SK-N-MC (cell line): ENCODE results near the gene CARF.
A peak's percentile ranks its signal among the peaks of the same experiment; 100 is the strongest.
"Not testable (repeated sequence)": the region's sequence is repeated elsewhere in the genome, so short reads cannot be mapped to it uniquely, and the experiment has no call there.

Experiments used
- DNase-seq: peaks from one replicate; pipeline ENCODE4 v3.0.0-alpha.2; 2011; ENCODE audit warnings: low read depth, low spot score
- H3K27ac ChIP-seq: fragments of 200-600 bp; sonication (generic); 2 replicates; pipeline ENCODE4 v1.5.1; 2016; ENCODE audit warnings: mixed run types
- H3K36me3 ChIP-seq: fragments of 200-600 bp; sonication (generic); 2 replicates; pipeline ENCODE4 v1.6.1; 2017; ENCODE audit warnings: antibody characterized with exemption, low read length, mixed read lengths; ENCODE audit not compliant: insufficient read depth
- H3K4me3 ChIP-seq: fragments of 200-600 bp; sonication (generic); 2 replicates; pipeline ENCODE4 v1.5.1; 2016
- H3K9ac ChIP-seq: fragments of 200-600 bp; sonication (generic); 2 replicates; pipeline ENCODE4 v1.8.0; 2017; ENCODE audit warnings: mixed run types, mixed read lengths; ENCODE audit not compliant: insufficient read length
- H3K9me3 ChIP-seq: fragments of 200-600 bp; sonication (generic); 2 replicates; pipeline ENCODE4 v1.6.1; 2017; ENCODE audit warnings: low read depth, mild to moderate bottlenecking, antibody characterized with exemption, low read length, moderate library complexity, mixed read lengths
- EZH2 ChIP-seq: fragments of 200-600 bp; sonication (generic); IDR thresholded peaks from one replicate; pipeline ENCODE4 v1.6.1; 2017; ENCODE audit warnings: antibody characterized with exemption
- FOXP2 ChIP-seq: optimal IDR thresholded peaks from 2 replicates; pipeline ENCODE3; 2011; ENCODE audit warnings: mild to moderate bottlenecking, moderate library complexity; ENCODE audit not compliant: insufficient read depth; ENCODE audit errors: extremely low read length, control extremely low read depth
- POLR2AphosphoS5 ChIP-seq: IDR thresholded peaks from 2 replicates; pipeline ENCODE4 v1.6.1; 2012; ENCODE audit warnings: mild to moderate bottlenecking, low read depth, low read length, borderline replicate concordance

Gene CARF

DNA sequence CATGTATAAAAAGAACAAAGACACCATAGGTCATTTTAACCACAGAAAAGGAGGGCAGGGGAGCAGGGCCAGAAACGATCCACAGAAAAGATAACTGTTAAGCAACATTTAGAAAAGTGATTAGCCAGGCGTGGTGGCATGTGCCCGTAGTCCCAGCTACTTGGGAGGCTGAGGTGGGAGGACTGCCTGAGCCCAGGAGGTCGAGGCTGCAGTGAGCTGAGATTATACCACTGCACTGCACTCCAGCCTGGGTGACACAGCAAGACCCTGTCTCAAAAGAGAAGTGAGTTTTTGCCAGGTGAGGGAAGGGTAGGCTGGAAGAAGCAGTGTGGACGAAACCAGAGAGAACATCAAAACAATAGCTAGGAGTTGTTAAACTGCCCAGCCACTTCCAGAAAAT, 3.9 kb upstream of the CARF start:
- Histone ChIP-seq H3K27ac (no peak overlapping the region; the same call in 1 of the 2 replicates), H3K9ac (no peak overlapping the region), H3K9me3 (peaks cover 10% of the 10 kb centered on the region; the same call in 1 of the 2 replicates), H3K36me3 (peaks cover 55% of the 10 kb centered on the region), H3K4me3 (no peak overlapping the region)
- no peak for DNase-seq
- TF ChIP-seq POLR2AphosphoS5 (no peak), EZH2 (no peak), FOXP2 (no peak)

DNA sequence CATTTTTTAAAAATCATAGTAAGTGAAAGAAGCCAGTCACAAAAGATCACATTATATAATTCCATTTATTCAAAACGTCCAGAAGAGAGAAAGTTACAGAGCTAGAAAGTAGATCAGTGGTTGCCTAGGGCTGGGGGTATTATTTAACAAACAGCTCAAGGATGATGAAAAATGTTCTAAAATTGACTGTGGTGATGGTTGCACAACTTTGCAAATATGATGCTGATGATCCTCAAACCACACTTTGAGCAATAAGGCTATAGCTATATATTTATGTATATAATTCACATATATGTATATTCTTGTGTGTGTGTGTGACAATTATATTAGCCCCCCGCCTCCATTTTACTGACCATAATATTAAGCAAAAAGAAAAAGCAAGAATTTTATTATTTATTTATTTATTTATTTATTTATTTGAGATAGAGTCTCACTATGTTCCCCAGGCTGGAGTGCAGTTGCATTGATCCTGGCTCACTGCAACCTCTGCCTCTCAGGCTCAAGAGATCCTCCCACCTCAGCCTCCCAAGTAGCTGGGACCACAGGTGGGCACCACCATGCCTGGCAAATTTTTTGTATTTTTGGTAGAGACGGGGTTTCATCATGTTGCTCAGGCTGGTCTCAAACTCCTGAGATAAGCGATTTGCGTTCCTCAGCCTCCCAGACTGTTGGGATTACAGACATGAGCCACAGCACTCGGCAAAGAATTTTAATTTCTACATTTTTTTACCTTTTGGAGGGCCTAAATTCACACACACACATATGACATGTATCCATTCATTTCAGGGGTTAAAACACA, 2.5 kb upstream of the CARF start:
- Histone ChIP-seq H3K9me3 (peaks cover 7% of the 10 kb centered on the region; the same call in 1 of the 2 replicates), H3K36me3 (peaks cover 49% of the 10 kb centered on the region), H3K9ac (peak overlapping the region; percentile 97), H3K4me3 (peak overlapping the region; percentile 94), H3K27ac (no peak overlapping the region)
- TF ChIP-seq POLR2AphosphoS5 (no peak), FOXP2 (no peak)
- DNase-seq, result no peak

DNA sequence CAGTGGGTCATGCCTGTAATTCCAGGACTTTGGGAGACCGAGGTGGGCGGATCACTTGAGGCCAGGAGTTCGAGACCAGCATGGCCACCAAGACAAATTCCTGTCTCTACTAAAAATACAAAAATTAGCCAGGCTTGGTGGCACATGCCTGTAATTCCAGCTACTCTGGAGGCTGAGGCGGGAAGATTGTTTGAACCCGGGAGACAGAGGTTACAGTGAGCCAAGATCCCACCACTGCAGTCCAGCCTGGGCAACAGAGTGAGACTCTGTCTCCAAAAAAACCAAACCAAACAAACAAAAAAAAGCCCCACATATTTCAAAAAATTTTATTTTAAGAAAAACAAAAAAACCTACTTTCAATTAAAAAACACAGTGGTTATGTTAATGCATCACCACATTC, 1.8 kb upstream of the CARF start:
- Histone ChIP-seq H3K36me3 (peaks cover 42% of the 10 kb centered on the region), H3K9ac (peak overlapping the region; percentile 97), H3K4me3 (peak overlapping the region; percentile 94)
- not testable (repeated sequence) for H3K9me3 ChIP-seq, H3K27ac ChIP-seq, DNase-seq

DNA sequence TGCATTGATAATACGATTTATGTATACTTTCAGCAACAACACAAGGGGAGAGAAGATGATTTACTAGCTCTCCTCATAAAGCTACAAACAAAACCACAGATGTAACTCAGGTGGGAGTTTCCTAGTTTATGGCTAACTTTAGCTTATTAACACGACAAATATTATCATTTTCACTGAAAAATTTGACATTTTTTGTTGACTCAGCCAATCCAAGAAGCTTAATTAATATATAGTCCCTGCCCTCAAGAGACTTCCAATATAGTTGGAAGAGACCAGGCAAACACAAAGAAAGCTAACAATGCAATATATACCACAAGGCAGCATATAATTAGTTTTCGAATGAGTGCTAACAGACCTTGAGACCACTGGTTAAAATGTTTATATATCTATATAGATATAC, 1.4 kb upstream of the CARF start:
- peak overlapping the region; percentile 97 for H3K9ac ChIP-seq
- DNase-seq, result no peak
- H3K36me3 ChIP-seq, result peaks cover 38% of the 10 kb centered on the region
- H3K4me3 ChIP-seq, result peak overlapping the region; percentile 94
- TF ChIP-seq FOXP2, result no peak
- no peak for TF ChIP-seq POLR2AphosphoS5
- no peak for TF ChIP-seq EZH2
- H3K27ac ChIP-seq, result no peak overlapping the region
- H3K9me3 ChIP-seq, result 0 out of 2 replicates have a peak, but pooled peaks cover under 1% of the 10 kb centered on the region

DNA sequence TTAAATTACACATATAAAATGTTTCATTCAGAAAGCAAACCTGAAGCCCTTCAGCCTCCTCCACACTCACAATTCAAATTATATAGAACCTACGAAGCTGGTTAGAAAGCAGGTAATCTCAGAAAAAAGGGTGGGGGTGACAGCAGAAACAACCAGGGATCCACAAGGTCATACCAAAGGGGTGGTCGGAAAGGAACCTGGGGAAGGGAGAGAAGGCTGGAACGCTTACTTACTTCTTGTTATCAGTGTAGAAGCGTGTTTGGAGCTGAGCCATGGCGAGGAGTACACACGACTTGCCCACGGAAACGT, 918 bp upstream of the CARF start:
- no peak for TF ChIP-seq POLR2AphosphoS5
- TF ChIP-seq EZH2, result no peak
- TF ChIP-seq FOXP2, result no peak
- Histone ChIP-seq H3K36me3 (peaks cover 33% of the 10 kb centered on the region), H3K4me3 (peak overlapping the region; percentile 94), H3K9me3 (no peaks in the 10 kb centered on the region), H3K9ac (peak overlapping the region; percentile 97), H3K27ac (peak overlapping the region; percentile 96; the same call in 1 of the 2 replicates)
- no peak for DNase-seq

GRCh38 chr2:202912342-202913201, 497 bp downstream of the CARF start:
- not testable (repeated sequence) for H3K9me3 ChIP-seq, DNase-seq
- Histone ChIP-seq H3K9ac (peak overlapping the region; percentile 97), H3K4me3 (peak overlapping the region; percentile 94), H3K36me3 (peaks cover 22% of the 10 kb centered on the region), H3K27ac (peak overlapping the region; percentile 96; the same call in 1 of the 2 replicates)

DNA sequence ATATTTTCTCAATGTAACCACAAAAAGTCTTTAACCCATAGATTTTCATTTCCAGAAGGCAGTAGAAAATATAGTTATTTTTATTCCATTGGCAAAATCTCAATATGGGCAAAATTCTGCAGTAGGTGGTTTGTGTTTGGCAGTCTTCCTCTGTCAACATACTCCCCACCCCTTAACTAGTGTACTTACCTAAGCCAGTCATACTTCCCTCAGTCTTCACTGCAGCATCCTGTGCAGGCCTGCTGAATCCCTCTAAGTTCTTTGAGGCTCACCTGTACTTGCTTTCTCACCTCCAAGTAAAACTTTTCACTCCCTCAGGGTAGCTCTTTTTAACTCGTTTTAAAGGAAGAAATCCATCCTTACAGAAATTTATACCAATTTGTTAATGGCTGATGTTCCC, 6.8 kb downstream of the CARF start:
- H3K4me3 ChIP-seq, result no peak overlapping the region
- no peak overlapping the region for H3K27ac ChIP-seq
- H3K36me3 ChIP-seq, result no peaks in the 10 kb centered on the region
- H3K9me3 ChIP-seq, result no peaks in the 10 kb centered on the region
- TF ChIP-seq EZH2 (no peak), FOXP2 (no peak), POLR2AphosphoS5 (no peak)
- no peak overlapping the region for H3K9ac ChIP-seq
- DNase-seq, result no peak

DNA sequence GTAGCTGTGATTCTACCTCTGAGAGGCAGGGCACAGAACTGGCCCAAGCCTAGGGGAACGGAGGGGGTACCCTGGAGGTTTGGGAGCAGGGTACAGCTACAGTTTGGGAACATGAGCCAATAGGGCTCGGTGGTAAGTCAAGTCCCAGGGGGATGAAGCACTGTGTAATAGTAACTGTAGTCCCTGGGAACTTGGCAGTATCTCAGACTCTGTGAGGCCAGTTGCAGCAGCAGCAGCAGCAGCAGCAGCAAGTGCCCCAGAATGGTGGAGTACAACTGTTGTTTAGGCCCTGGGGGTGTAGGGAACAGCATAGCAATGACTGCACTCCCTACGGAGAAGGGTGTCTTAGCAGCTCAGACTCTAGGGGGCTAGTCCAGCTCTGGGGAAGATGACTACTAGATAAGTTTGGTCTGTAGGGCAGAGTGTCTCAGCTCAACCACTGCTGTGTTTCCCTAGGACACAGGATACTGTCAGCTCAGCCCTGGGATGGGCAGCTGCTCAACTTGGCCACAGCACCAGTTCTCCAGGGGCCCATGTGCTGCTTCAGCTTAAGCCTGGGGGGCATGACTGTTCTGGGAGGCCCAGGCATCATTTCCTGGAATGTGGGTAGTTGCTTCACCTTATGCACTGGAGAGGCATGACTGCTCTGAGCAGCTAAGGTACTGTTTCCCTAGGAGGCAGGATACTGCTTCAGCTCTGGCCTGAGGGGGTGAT, 20.5 kb downstream of the CARF start:
- H3K4me3 ChIP-seq, result no peak overlapping the region
- H3K9ac ChIP-seq, result no peak overlapping the region
- no peak overlapping the region for H3K27ac ChIP-seq
- no peaks in the 10 kb centered on the region for H3K36me3 ChIP-seq
- no peaks in the 10 kb centered on the region for H3K9me3 ChIP-seq
- TF ChIP-seq POLR2AphosphoS5 (no peak), EZH2 (no peak), FOXP2 (no peak)
- DNase-seq, result no peak
